BLaER1 (cell line): ENCODE results near the gene RASEF.

Source experiments
- H3K27ac ChIP-seq: shearing (Covaris generic); formaldehyde crosslinking; 2 replicates; pipeline ENCODE4 v1.8.1; 2022
- H3K27me3 ChIP-seq: shearing (Covaris generic); formaldehyde crosslinking; 2 replicates; pipeline ENCODE4 v1.8.1; 2022
- H3K36me3 ChIP-seq: shearing (Covaris generic); formaldehyde crosslinking; 2 replicates; pipeline ENCODE4 v1.8.1; 2022
- H3K4me1 ChIP-seq: shearing (Covaris generic); formaldehyde crosslinking; 2 replicates; pipeline ENCODE4 v1.8.1; 2022
- H3K4me2 ChIP-seq: shearing (Covaris generic); formaldehyde crosslinking; 2 replicates; pipeline ENCODE4 v1.8.1; 2022
- H3K4me3 ChIP-seq: shearing (Covaris generic); formaldehyde crosslinking; 2 replicates; pipeline ENCODE4 v1.8.1; 2022
- H3K9ac ChIP-seq: shearing (Covaris generic); formaldehyde crosslinking; 2 replicates; pipeline ENCODE4 v1.8.1; 2022
- H3K9me3 ChIP-seq: shearing (Covaris generic); formaldehyde crosslinking; 2 replicates; pipeline ENCODE4 v1.8.1; 2022
- H4K20me1 ChIP-seq: shearing (Covaris generic); formaldehyde crosslinking; 2 replicates; pipeline ENCODE4 v1.8.1; 2022
- Cebpa-rat ChIP-seq: shearing (Covaris generic); IDR thresholded peaks from 2 replicates; pipeline ENCODE4 v1.8.1; 2022

RASEF gene

DNA sequence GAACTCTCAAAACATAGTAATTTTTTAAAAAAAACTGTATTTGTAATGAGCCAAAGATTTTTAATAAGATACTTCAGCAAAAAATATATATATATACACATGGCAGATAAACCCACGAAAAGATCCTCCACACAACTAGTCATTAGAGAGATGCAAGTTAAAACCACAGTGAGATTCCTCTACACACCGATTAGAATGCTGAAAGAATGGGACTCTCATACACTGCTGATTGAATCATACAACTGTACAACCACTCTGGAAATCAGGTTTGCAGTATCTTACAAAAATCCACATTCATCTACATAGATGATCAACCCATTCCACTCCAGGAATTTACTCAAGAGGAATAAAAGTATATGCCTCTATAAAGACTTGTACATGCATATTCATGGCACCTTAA, 43.7 kb downstream of the RASEF start:
- Histone ChIP-seq H4K20me1 (no peaks in the 10 kb centered on the region), H3K27me3 (no peaks in the 10 kb centered on the region), H3K9me3 (0 out of 2 replicates have a peak, but pooled peaks cover 4% of the 10 kb centered on the region), H3K27ac (no peak overlapping the region), H3K4me2 (no peak overlapping the region), H3K4me3 (no peak overlapping the region), H3K36me3 (no peaks in the 10 kb centered on the region), H3K9ac (no peak overlapping the region), H3K4me1 (no peaks in the 10 kb centered on the region)
- TF ChIP-seq Cebpa-rat = no peak

DNA sequence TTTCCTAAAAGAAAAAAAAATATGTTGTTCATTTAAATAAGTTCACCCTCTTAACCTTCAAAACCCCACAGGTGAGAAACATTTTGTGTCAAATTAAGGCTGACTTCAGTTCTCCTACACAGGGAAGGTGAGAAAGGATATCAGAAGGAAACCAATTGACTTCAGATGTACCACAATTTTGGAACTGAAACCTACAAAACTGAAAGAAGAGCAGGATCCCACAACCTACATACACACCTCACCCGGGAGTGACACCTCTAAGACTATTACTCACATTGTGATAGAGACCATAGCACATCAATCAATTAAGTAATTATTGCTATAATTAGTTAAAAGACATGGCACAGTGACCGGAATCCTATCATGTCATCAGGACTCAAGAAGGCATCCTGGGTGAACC, 47.0 kb downstream of the RASEF start:
- Histone ChIP-seq H3K4me2 (no peak overlapping the region), H3K27me3 (no peaks in the 10 kb centered on the region), H3K27ac (no peak overlapping the region), H4K20me1 (no peaks in the 10 kb centered on the region), H3K9me3 (0 out of 2 replicates have a peak, but pooled peaks cover 4% of the 10 kb centered on the region), H3K4me1 (peaks cover 14% of the 10 kb centered on the region), H3K36me3 (no peaks in the 10 kb centered on the region), H3K9ac (no peak overlapping the region), H3K4me3 (no peak overlapping the region)
- no peak for TF ChIP-seq Cebpa-rat

DNA sequence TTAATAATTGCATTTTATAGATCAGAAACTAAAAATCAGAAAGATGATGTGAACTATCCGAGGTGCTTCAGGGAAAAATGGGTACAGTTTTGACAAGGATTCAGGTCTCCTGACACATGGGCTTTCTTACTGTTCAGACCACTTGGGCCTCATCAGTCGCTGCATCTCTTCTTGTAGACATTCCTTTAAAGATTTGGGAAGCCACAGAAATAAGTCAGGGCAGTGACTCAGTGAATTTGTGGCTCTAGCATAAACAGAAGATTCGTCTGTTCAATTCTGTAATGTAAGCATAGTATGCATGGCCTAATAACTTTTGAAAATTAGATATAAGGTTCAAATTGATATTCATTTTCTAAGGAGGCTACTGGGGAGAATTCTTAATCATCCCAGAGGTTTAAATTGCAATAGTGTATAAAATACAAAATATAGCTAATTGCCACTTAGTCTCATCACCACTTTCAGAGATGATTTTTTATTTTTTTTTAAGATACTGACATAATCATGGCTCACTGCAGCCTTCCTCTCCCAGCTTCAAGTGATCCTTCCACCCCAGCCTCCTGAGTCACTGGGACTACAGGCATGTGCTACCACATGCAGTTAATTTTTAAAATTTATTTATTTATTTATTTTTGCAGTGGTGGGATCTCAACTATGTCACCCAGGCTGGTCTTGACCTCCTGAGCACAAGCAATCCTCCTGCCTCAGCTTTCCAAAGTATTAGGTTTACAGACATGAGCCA, 48.9 kb downstream of the RASEF start:
- Histone ChIP-seq H4K20me1 (no peaks in the 10 kb centered on the region), H3K9ac (no peak overlapping the region), H3K36me3 (no peaks in the 10 kb centered on the region), H3K9me3 (0 out of 2 replicates have a peak, but pooled peaks cover 4% of the 10 kb centered on the region), H3K4me3 (no peak overlapping the region), H3K27ac (no peak overlapping the region), H3K4me2 (no peak overlapping the region), H3K4me1 (peaks cover 14% of the 10 kb centered on the region), H3K27me3 (no peaks in the 10 kb centered on the region)
- no peak for TF ChIP-seq Cebpa-rat

DNA sequence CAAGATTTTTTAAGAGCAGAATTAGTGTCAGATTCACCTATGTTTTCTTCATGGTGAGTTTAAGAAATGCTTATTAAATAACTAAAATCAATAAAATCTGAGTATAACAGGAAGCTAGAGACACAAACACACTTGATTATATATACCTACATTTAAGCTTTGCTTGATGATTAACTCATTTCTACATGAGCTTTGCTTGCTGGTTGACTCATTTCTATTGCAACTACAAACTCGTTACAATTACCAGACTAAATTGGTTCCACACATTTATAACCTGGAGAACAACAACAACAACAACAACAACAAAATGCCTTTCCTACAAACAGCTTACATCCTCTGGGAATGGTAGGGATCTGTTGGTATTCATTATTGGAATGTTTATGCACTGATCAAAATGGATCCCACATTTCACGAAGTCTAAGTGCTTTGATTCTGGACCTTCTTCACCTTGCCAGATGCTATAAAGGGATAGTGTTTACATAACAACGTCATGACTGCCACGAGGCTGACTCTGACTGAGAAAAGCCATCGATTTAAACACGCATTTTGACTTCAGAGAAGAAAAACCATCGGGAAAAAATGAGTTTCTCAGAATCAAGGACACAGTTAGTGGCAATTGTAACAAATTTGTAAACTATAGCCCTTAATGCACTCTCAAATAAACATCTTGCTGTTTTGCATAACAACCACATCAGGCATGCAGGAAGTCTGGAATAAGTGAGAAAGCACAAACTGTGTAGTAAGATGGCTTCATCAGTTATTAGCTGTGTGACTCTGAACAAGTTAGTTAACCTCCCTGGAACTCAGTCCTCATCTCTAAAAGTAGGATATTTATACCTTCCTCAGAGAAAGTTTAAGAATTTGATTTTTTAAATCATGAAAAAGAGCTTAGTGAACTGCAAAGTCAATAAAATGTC, 49.8 kb downstream of the RASEF start:
- no peak overlapping the region for H3K9ac ChIP-seq
- no peak overlapping the region for H3K4me2 ChIP-seq
- no peak overlapping the region for H3K27ac ChIP-seq
- no peaks in the 10 kb centered on the region for H3K27me3 ChIP-seq
- H3K9me3 ChIP-seq = 0 out of 2 replicates have a peak, but pooled peaks cover 4% of the 10 kb centered on the region
- H3K4me3 ChIP-seq = no peak overlapping the region
- H4K20me1 ChIP-seq = no peaks in the 10 kb centered on the region
- TF ChIP-seq Cebpa-rat = no peak
- no peaks in the 10 kb centered on the region for H3K36me3 ChIP-seq
- H3K4me1 ChIP-seq = peaks cover 14% of the 10 kb centered on the region

DNA sequence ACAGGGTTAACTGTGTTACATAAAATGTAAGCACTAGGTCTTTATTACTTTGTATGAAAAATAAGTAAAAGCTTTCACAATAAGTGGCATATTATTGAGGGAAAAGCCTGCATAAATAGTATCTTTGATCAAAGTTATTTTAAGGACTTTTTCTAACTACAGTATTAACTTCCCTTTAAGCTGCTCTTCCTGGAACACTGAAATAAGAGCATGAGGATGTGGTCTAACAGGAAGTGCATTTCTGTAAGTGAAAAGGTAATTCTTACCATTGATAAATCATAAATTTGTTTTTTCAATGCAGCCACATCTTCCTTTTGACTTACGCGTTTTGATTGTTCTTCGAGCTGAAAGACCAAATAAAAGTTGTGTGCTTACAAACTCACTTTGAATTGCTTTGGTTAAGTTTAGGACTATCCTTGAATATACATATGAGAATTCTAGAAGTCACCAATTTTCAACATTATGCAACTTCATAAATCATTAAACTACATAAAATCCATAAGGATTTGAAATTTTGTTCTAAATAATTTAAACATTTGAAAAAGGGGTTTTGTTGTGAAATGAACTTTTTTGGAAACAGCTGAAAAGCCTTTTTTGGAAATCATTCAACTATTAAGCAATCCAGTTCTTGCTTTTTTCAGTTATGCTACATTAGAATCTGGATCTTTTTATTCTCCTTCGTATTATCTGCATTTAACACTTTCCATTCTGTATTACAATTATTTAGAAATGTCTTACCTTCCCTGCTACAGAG, 50.6 kb downstream of the RASEF start:
- H3K9me3 ChIP-seq = 0 out of 2 replicates have a peak, but pooled peaks cover under 1% of the 10 kb centered on the region
- H3K9ac ChIP-seq = no peak overlapping the region
- H4K20me1 ChIP-seq = no peaks in the 10 kb centered on the region
- H3K4me2 ChIP-seq = peak overlapping the region; percentile 60
- no peak for TF ChIP-seq Cebpa-rat
- H3K36me3 ChIP-seq = no peaks in the 10 kb centered on the region
- H3K27me3 ChIP-seq = no peaks in the 10 kb centered on the region
- no peak overlapping the region for H3K4me3 ChIP-seq
- H3K27ac ChIP-seq = no peak overlapping the region
- H3K4me1 ChIP-seq = peaks cover 14% of the 10 kb centered on the region

DNA sequence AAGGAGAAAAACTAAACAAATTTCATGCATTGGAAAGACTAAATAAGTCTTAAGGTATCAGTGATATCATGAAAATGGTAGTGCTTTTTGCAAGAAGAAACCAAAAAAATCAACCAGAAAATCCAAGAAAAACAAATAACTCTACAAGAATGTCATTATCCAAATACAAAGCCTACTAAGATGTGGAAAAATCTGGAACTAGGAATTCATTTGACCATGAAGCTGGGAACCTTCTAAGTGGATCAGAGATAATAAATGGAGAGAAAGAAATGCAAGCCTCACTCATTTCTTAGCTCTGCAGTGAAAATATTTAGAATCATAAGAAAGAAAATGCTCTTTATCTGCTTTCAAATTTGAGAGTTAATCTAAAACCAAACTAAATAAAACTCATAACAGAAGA, 51.3 kb downstream of the RASEF start:
- Histone ChIP-seq H3K4me2 (peak overlapping the region; percentile 60), H3K9me3 (no peaks in the 10 kb centered on the region), H3K9ac (no peak overlapping the region), H3K4me1 (peaks cover 14% of the 10 kb centered on the region), H3K27ac (no peak overlapping the region), H4K20me1 (no peaks in the 10 kb centered on the region), H3K4me3 (no peak overlapping the region), H3K36me3 (no peaks in the 10 kb centered on the region), H3K27me3 (no peaks in the 10 kb centered on the region)
- no peak for TF ChIP-seq Cebpa-rat

DNA sequence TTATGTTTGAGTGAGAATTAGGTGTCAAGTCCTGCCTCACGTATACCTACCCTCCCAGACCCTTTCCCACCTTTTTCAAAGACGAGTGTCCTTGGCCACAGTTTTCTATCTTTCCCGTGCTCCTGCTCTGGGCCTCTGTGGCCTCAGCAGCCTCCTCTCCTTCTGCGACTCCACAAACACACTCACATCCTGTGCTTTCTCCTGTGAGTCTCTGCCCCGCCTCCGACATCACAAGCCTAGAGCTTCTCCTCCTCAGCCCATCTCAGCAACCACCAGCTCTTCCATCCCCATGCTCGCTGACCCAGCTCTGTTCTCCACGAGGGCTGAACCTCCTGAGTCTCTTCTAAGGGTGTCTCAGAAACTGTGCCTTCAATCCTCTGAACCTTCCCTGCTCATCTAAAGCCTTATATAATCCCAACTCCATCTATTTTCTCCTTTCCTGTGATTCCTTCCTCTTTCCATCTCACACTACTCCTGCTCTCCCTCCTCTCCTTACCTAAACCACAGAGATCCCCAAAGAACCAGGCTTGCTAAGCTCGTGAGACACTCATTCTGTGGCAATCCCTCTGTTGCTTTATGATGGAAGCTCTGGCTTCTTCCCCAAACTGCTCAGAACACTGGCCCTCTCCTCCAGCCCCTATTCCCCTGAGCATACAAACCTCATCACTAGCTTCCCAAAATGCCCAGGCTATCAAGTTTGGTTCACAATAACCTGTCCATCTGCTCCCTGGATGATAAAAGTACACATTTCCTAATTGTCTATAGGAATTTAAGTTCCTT, 55.2 kb downstream of the RASEF start:
- H3K27me3 ChIP-seq = no peaks in the 10 kb centered on the region
- H4K20me1 ChIP-seq = no peaks in the 10 kb centered on the region
- H3K27ac ChIP-seq = no peak overlapping the region
- H3K4me1 ChIP-seq = peaks cover 13% of the 10 kb centered on the region
- H3K9me3 ChIP-seq = no peaks in the 10 kb centered on the region
- no peak overlapping the region for H3K9ac ChIP-seq
- no peak for TF ChIP-seq Cebpa-rat
- H3K4me2 ChIP-seq = no peak overlapping the region
- H3K4me3 ChIP-seq = no peak overlapping the region
- no peaks in the 10 kb centered on the region for H3K36me3 ChIP-seq

DNA sequence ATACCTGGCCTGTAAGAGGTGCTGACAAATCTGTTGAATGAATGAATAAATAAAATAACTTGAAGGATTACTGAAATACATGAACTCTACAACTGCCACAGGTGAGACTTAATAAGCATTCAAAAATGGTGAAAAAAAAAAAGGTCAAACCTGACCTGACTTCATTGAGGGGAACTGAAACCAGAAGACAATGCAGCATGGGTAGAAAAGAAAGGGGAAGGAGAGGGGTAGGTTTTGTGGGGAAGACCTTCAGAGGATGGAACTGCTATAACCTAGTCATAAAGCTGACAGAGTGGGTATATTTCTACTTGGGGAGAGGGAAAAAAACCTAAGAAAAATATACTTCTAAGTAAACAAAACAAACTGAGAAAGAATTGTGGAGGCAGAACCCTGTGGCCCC, 56.6 kb downstream of the RASEF start:
- no peak for TF ChIP-seq Cebpa-rat
- Histone ChIP-seq H3K36me3 (no peaks in the 10 kb centered on the region), H3K27me3 (no peaks in the 10 kb centered on the region), H3K9ac (no peak overlapping the region), H3K4me1 (no peaks in the 10 kb centered on the region; the same call in 1 of the 2 replicates), H3K27ac (no peak overlapping the region), H3K4me2 (no peak overlapping the region), H3K4me3 (no peak overlapping the region), H3K9me3 (no peaks in the 10 kb centered on the region), H4K20me1 (no peaks in the 10 kb centered on the region)

DNA sequence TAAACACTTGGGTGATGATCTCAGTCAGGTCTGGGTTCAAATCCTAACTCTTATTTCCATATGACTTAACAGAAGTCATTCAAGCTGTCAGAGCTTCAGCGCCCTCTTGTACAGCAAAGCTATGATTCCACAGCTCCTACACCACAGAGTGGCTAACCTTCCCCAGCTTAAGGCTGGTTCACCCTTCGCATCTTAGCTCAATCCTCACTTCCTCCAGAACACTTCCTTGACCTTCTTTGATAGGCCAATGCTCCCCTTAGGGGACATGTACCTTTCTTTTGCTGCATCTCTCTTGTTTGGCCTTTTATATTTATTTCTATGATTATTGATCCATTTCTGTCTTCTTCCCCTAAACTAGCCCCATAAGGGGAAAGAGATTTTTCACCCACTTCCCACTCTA, 57.0 kb downstream of the RASEF start:
- no peak for TF ChIP-seq Cebpa-rat
- Histone ChIP-seq H3K9ac (no peak overlapping the region), H3K4me1 (no peaks in the 10 kb centered on the region; the same call in 1 of the 2 replicates), H3K27me3 (no peaks in the 10 kb centered on the region), H3K4me2 (no peak overlapping the region), H3K9me3 (no peaks in the 10 kb centered on the region), H4K20me1 (no peaks in the 10 kb centered on the region), H3K36me3 (no peaks in the 10 kb centered on the region), H3K27ac (no peak overlapping the region), H3K4me3 (no peak overlapping the region)
